Activated B cell treated with CpG ODN at 0.5 μM for 24 hours (primary cell): Measurements from ENCODE around the gene MAJIN. TPM values are rescaled to one million over a fixed set of nuclear protein-coding genes. Genes with fewer than 3 reads are reported as not detected.

Source experiments
- ATAC-seq: fragments of 200-7000 bp; cut with Tn5 transposase; one replicate; pipeline ENCODE4 v1.10.0; 2021; ENCODE audit warnings: low read depth, mild to moderate bottlenecking, moderate library complexity
- CTCF ChIA-PET: fragments of 350-600 bp; sonication (Branson Sonifier 250); formaldehyde crosslinking; loops from one replicate; lab custom pipeline; 2021; ENCODE audit warnings: antibody characterized with exemption; lab: Charles Lee
- POLR2A ChIA-PET: fragments of 350-600 bp; sonication (Branson Sonifier 250); formaldehyde crosslinking; loops from one replicate; lab custom pipeline; 2021; ENCODE audit warnings: antibody characterized with exemption; lab: Charles Lee
- DNase-seq: peaks from one replicate; pipeline ENCODE4 v3.0.0; 2022
- H3K27ac Mint-ChIP-seq: one replicate; pipeline ENCODE4 v1.8.0; 2020; ENCODE audit warnings: mixed read lengths
- H3K27me3 Mint-ChIP-seq: one replicate; pipeline ENCODE4 v1.8.0; 2021; ENCODE audit warnings: mixed read lengths
- H3K36me3 Mint-ChIP-seq: one replicate; pipeline ENCODE4 v1.8.0; 2021; ENCODE audit warnings: low read depth, mixed read lengths
- H3K4me1 Mint-ChIP-seq: one replicate; pipeline ENCODE4 v1.8.0; 2021; ENCODE audit warnings: mixed read lengths
- H3K4me3 Mint-ChIP-seq: one replicate; pipeline ENCODE4 v1.8.0; 2020; ENCODE audit warnings: mild to moderate bottlenecking, mixed read lengths
- H3K9me3 Mint-ChIP-seq: one replicate; pipeline ENCODE4 v1.8.0; 2020; ENCODE audit warnings: mixed read lengths
- CTCF ChIP-seq: fragments of 200-600 bp; IDR thresholded peaks from one replicate; pipeline ENCODE4 v1.8.0; 2022; ENCODE audit warnings: antibody characterized with exemption, mild to moderate bottlenecking
- intact Hi-C: fragments of 100-400 bp; cut with micrococcal nuclease; formaldehyde crosslinking; loops from one replicate; pipeline ENCODE4 v1.15.1; 2024
- total RNA-seq: library from RNA; stranded (reverse); gene quantifications from 2 replicates; pipeline ENCODE4 v1.2.3, GENCODE V29; 2022

MAJIN gene
- total RNA-seq, 1 donor from 2014 or later = 0.20 TPM

GRCh38 chr11:64923944-64924909 is 47.7 kb downstream of the MAJIN start, which contains the start of gene PPP2R5B:
Gene PPP2R5B (plus strand): TSS chr11:64924689. CDS start chr11:64925735, 1,046 bp downstream.
- ChIA-PET CTCF (interaction anchor here (0.9 to 1.1 kb wide), 2 partner anchors 90 to 103 kb away, joined by 3 to 4 read pairs; partner anchors contain the start of genes ARL2 and SNX15), POLR2A (interaction anchor here (0.7 to 1.9 kb wide), 13 partner anchors 34 to 211 kb away, joined by 3 to 6 read pairs (median 4); partner anchors contain the start of genes ARL2, BATF2, CDC42BPG and SNX15)

GRCh38 chr11:64923151-64923661 is 48.7 kb downstream of the MAJIN start:
- H3K27ac Mint-ChIP-seq = no peak overlapping the region
- peaks cover 12% of the 10 kb centered on the region for H3K36me3 Mint-ChIP-seq
- ChIA-PET CTCF (interaction anchor here (1.1 kb wide), 1 partner anchor 104 kb away, joined by 3 read pairs; the partner anchor contains the start of gene SNX15), POLR2A (interaction anchor here (0.7 to 1.2 kb wide), 4 partner anchors 71 to 740 kb away, joined by 3 to 4 read pairs (median 4); partner anchors contain the start of genes BATF2 and RELA)
- intact Hi-C loops = loop anchor here (5.0 kb wide), 2 partner anchors 49 to 986 kb away; partner anchors contain the start of genes MAJIN and NAA40
- peaks cover 28% of the 10 kb centered on the region for H3K4me1 Mint-ChIP-seq
- no peaks in the 10 kb centered on the region for H3K27me3 Mint-ChIP-seq
- H3K9me3 Mint-ChIP-seq = no peaks in the 10 kb centered on the region
- TF ChIP-seq CTCF = no peak
- peak overlapping the region; percentile 93 for H3K4me3 Mint-ChIP-seq
- ATAC-seq = no peak
- no peak for DNase-seq

More at GRCh38 chr11:64923944-64924909, 47.7 kb downstream of the MAJIN start, which contains the start of gene PPP2R5B:
- H3K9me3 Mint-ChIP-seq = no peaks in the 10 kb centered on the region
- TF ChIP-seq CTCF = no peak
- no peaks in the 10 kb centered on the region for H3K27me3 Mint-ChIP-seq
- peaks cover 17% of the 10 kb centered on the region for H3K36me3 Mint-ChIP-seq
- peak within 1 kb of the TSS; percentile 93 for H3K4me3 Mint-ChIP-seq
- H3K4me1 Mint-ChIP-seq = peaks cover 27% of the 10 kb centered on the region
- ATAC-seq = peak; percentile 95
- DNase-seq = peak; percentile 83
- H3K27ac Mint-ChIP-seq = peak within 1 kb of the TSS; percentile 96
- intact Hi-C loops = loop anchor here (1.0 to 5.0 kb wide), 8 partner anchors 8 to 987 kb away; partner anchors contain the start of genes ARL2, FAU, MAJIN and MEN1

- POLR2A ChIA-PET = no interaction called here
- intact Hi-C loops = loop anchor here (5.0 kb wide), 2 partner anchors 51 to 984 kb away; partner anchors contain the start of genes MAJIN and NAA40
These were observed 50.5 kb downstream of the MAJIN start for GRCh38 chr11:64921384-64921783.

GRCh38 chr11:64920124-64920523 is 51.8 kb downstream of the MAJIN start:
- TF ChIP-seq CTCF = no peak
- POLR2A ChIA-PET = interaction anchor here (0.6 to 0.7 kb wide), 2 partner anchors 77 to 227 kb away, joined by 3 to 5 read pairs; partner anchors contain the start of gene BATF2

More at GRCh38 chr11:64921384-64921783, 50.5 kb downstream of the MAJIN start:
- H3K9me3 Mint-ChIP-seq = no peaks in the 10 kb centered on the region
- H3K27me3 Mint-ChIP-seq = no peaks in the 10 kb centered on the region
- CTCF ChIA-PET = no interaction called here
- H3K36me3 Mint-ChIP-seq = no peaks in the 10 kb centered on the region
- DNase-seq = no peak
- peaks cover 44% of the 10 kb centered on the region for H3K4me1 Mint-ChIP-seq
- no peak overlapping the region for H3K27ac Mint-ChIP-seq
- TF ChIP-seq CTCF = no peak
- H3K4me3 Mint-ChIP-seq = no peak overlapping the region
- no peak for ATAC-seq

More at GRCh38 chr11:64920124-64920523, 51.8 kb downstream of the MAJIN start:
- no peak for DNase-seq
- H3K27ac Mint-ChIP-seq = no peak overlapping the region
- no peaks in the 10 kb centered on the region for H3K9me3 Mint-ChIP-seq
- H3K4me1 Mint-ChIP-seq = peaks cover 49% of the 10 kb centered on the region
- H3K27me3 Mint-ChIP-seq = no peaks in the 10 kb centered on the region
- CTCF ChIA-PET = no interaction called here
- no peak for ATAC-seq
- no peaks in the 10 kb centered on the region for H3K36me3 Mint-ChIP-seq
- intact Hi-C loops = loop anchor here (5.0 kb wide), 2 partner anchors 52 to 983 kb away; partner anchors contain the start of genes MAJIN and NAA40
- no peak overlapping the region for H3K4me3 Mint-ChIP-seq
